ENCODE data around the gene KEAP1.
A peak's percentile ranks its signal among the peaks of the same experiment; 100 is the strongest.

KEAP1 gene

GRCh38 chr19:10521461-10522171 is 18.5 kb upstream of the KEAP1 start:
- WGBS = 88% methylated on average over 13 of the region's 13 CpGs

GRCh38 chr19:10520652-10521318 is 17.6 kb upstream of the KEAP1 start:
- no peaks in the 10 kb centered on the region for H3K9me3 ChIP-seq (ENCODE audit: insufficient read depth, low read depth, low read length)
- H3K4me1 ChIP-seq (ENCODE audit: insufficient read depth, low read length) = 0 out of 2 replicates have a peak, but pooled peaks cover 4% of the 10 kb centered on the region
- H3K27me3 ChIP-seq (ENCODE audit: insufficient read depth, low read length) = peaks cover 42% of the 10 kb centered on the region
- H3K36me3 ChIP-seq (ENCODE audit: insufficient read depth, low read length) = no peaks in the 10 kb centered on the region
- 89% methylated on average over 15 of the region's 15 CpGs for WGBS
- H3K4me3 ChIP-seq (ENCODE audit: low read length) = no peak overlapping the region
- no peak overlapping the region for H3K27ac ChIP-seq (ENCODE audit: low read depth, low read length)
- H3K9ac ChIP-seq (ENCODE audit: low read depth, low read length) = no peak overlapping the region

More at GRCh38 chr19:10521461-10522171, 18.5 kb upstream of the KEAP1 start:
- Histone ChIP-seq H3K27ac (ENCODE audit: low read depth, low read length) (no peak overlapping the region), H3K9me3 (ENCODE audit: insufficient read depth, low read depth, low read length) (no peaks in the 10 kb centered on the region), H3K9ac (ENCODE audit: low read depth, low read length) (no peak overlapping the region), H3K4me3 (ENCODE audit: low read length) (no peak overlapping the region), H3K36me3 (ENCODE audit: insufficient read depth, low read length) (no peaks in the 10 kb centered on the region), H3K27me3 (ENCODE audit: insufficient read depth, low read length) (peaks cover 34% of the 10 kb centered on the region), H3K4me1 (ENCODE audit: insufficient read depth, low read length) (0 out of 2 replicates have a peak, but pooled peaks cover 4% of the 10 kb centered on the region)

GRCh38 chr19:10519421-10519820 is 16.3 kb upstream of the KEAP1 start:
- H3K36me3 ChIP-seq (ENCODE audit: insufficient read depth, low read length) = no peaks in the 10 kb centered on the region
- no peak overlapping the region for H3K4me3 ChIP-seq (ENCODE audit: low read length)
- 88% methylated on average over 7 of the region's 7 CpGs for WGBS
- no peak overlapping the region for H3K27ac ChIP-seq (ENCODE audit: low read depth, low read length)
- H3K4me1 ChIP-seq (ENCODE audit: insufficient read depth, low read length) = 0 out of 2 replicates have a peak, but pooled peaks cover 4% of the 10 kb centered on the region
- H3K9ac ChIP-seq (ENCODE audit: low read depth, low read length) = no peak overlapping the region
- H3K27me3 ChIP-seq (ENCODE audit: insufficient read depth, low read length) = peaks cover 56% of the 10 kb centered on the region
- H3K9me3 ChIP-seq (ENCODE audit: insufficient read depth, low read depth, low read length) = no peaks in the 10 kb centered on the region

GRCh38 chr19:10518444-10519361 is 15.5 kb upstream of the KEAP1 start:
- Histone ChIP-seq H3K27me3 (ENCODE audit: insufficient read depth, low read length) (peaks cover 63% of the 10 kb centered on the region), H3K4me1 (ENCODE audit: insufficient read depth, low read length) (0 out of 2 replicates have a peak, but pooled peaks cover 4% of the 10 kb centered on the region), H3K36me3 (ENCODE audit: insufficient read depth, low read length) (no peaks in the 10 kb centered on the region), H3K4me3 (ENCODE audit: low read length) (peak overlapping the region; percentile 55), H3K27ac (ENCODE audit: low read depth, low read length) (no peak overlapping the region), H3K9me3 (ENCODE audit: insufficient read depth, low read depth, low read length) (no peaks in the 10 kb centered on the region), H3K9ac (ENCODE audit: low read depth, low read length) (no peak overlapping the region)
- 29% methylated on average over 33 of the region's 33 CpGs for WGBS

- WGBS = 1% methylated on average over 24 of the region's 27 CpGs
- H3K9ac ChIP-seq (ENCODE audit: low read depth, low read length) = peak overlapping the region; percentile 3; the same call in 1 of the 2 replicates
- peaks cover 71% of the 10 kb centered on the region for H3K27me3 ChIP-seq (ENCODE audit: insufficient read depth, low read length)
- H3K4me1 ChIP-seq (ENCODE audit: insufficient read depth, low read length) = 0 out of 2 replicates have a peak, but pooled peaks cover 4% of the 10 kb centered on the region
- H3K27ac ChIP-seq (ENCODE audit: low read depth, low read length) = no peak overlapping the region
- H3K4me3 ChIP-seq (ENCODE audit: low read length) = peak overlapping the region; percentile 55
- H3K36me3 ChIP-seq (ENCODE audit: insufficient read depth, low read length) = no peaks in the 10 kb centered on the region
- H3K9me3 ChIP-seq (ENCODE audit: insufficient read depth, low read depth, low read length) = no peaks in the 10 kb centered on the region
These were observed 14.7 kb upstream of the KEAP1 start for GRCh38 chr19:10517760-10518443.

GRCh38 chr19:10517361-10517759 is 14.2 kb upstream of the KEAP1 start, which contains the start of gene S1PR5:
Gene S1PR5 (minus strand): TSS chr19:10517447. CDS start chr19:10515011, 2,436 bp downstream.
- Histone ChIP-seq H3K27me3 (ENCODE audit: insufficient read depth, low read length) (peaks cover 77% of the 10 kb centered on the region), H3K9ac (ENCODE audit: low read depth, low read length) (peak within 1 kb of the TSS; percentile 3; the same call in 1 of the 2 replicates), H3K27ac (ENCODE audit: low read depth, low read length) (no peak within 1 kb of the TSS), H3K9me3 (ENCODE audit: insufficient read depth, low read depth, low read length) (no peaks in the 10 kb centered on the region), H3K4me3 (ENCODE audit: low read length) (peak within 1 kb of the TSS; percentile 55), H3K36me3 (ENCODE audit: insufficient read depth, low read length) (no peaks in the 10 kb centered on the region), H3K4me1 (ENCODE audit: insufficient read depth, low read length) (0 out of 2 replicates have a peak, but pooled peaks cover 4% of the 10 kb centered on the region)
- under 1% methylated on average over 39 of the region's 39 CpGs for WGBS

- Histone ChIP-seq H3K27me3 (ENCODE audit: insufficient read depth, low read length) (peaks cover 80% of the 10 kb centered on the region), H3K4me1 (ENCODE audit: insufficient read depth, low read length) (0 out of 2 replicates have a peak, but pooled peaks cover 4% of the 10 kb centered on the region)
These were observed 13.6 kb upstream of the KEAP1 start for GRCh38 chr19:10516671-10517286.

GRCh38 chr19:10516064-10516385 is 12.9 kb upstream of the KEAP1 start:
- Histone ChIP-seq H3K36me3 (ENCODE audit: insufficient read depth, low read length) (no peaks in the 10 kb centered on the region), H3K4me1 (ENCODE audit: insufficient read depth, low read length) (0 out of 2 replicates have a peak, but pooled peaks cover 4% of the 10 kb centered on the region), H3K9ac (ENCODE audit: low read depth, low read length) (no peak overlapping the region), H3K27me3 (ENCODE audit: insufficient read depth, low read length) (peaks cover 80% of the 10 kb centered on the region), H3K9me3 (ENCODE audit: insufficient read depth, low read depth, low read length) (no peaks in the 10 kb centered on the region), H3K4me3 (ENCODE audit: low read length) (no peak overlapping the region), H3K27ac (ENCODE audit: low read depth, low read length) (no peak overlapping the region)
- 92% methylated on average over 5 of the region's 5 CpGs for WGBS

More at GRCh38 chr19:10516671-10517286, 13.6 kb upstream of the KEAP1 start:
- H3K4me3 ChIP-seq (ENCODE audit: low read length) = peak overlapping the region; percentile 55
- no peaks in the 10 kb centered on the region for H3K9me3 ChIP-seq (ENCODE audit: insufficient read depth, low read depth, low read length)
- no peak overlapping the region for H3K27ac ChIP-seq (ENCODE audit: low read depth, low read length)
- no peaks in the 10 kb centered on the region for H3K36me3 ChIP-seq (ENCODE audit: insufficient read depth, low read length)
- 57% methylated on average over 10 of the region's 10 CpGs for WGBS
- no peak overlapping the region for H3K9ac ChIP-seq (ENCODE audit: low read depth, low read length)

- no peaks in the 10 kb centered on the region for H3K36me3 ChIP-seq (ENCODE audit: insufficient read depth, low read length)
- 3% methylated on average over 101 of the region's 107 CpGs for WGBS
- H3K4me1 ChIP-seq (ENCODE audit: insufficient read depth, low read length) = 0 out of 2 replicates have a peak, but pooled peaks cover 4% of the 10 kb centered on the region
- H3K27ac ChIP-seq (ENCODE audit: low read depth, low read length) = no peak overlapping the region
- H3K4me3 ChIP-seq (ENCODE audit: low read length) = peak overlapping the region; percentile 53
- no peaks in the 10 kb centered on the region for H3K9me3 ChIP-seq (ENCODE audit: insufficient read depth, low read depth, low read length)
- H3K27me3 ChIP-seq (ENCODE audit: insufficient read depth, low read length) = peaks cover 74% of the 10 kb centered on the region
- H3K9ac ChIP-seq (ENCODE audit: low read depth, low read length) = peak overlapping the region; percentile 20; the same call in 1 of the 2 replicates
These were observed 11.3 kb upstream of the KEAP1 start for GRCh38 chr19:10514211-10515145.

Data from HUES64 (cell line).